Measurements from ENCODE around the gene FUT3. TPM values are rescaled to one million over a fixed set of nuclear protein-coding genes. Genes with fewer than 3 reads are reported as not detected.

Gene FUT3
- total RNA-seq, 1 experiment from 2014 or later: not detected

- Histone ChIP-seq H3K4me2 (ENCODE audit: insufficient read depth, insufficient read length, low read length) (no peak overlapping the region), H4K5ac (ENCODE audit: insufficient read length, low read depth, low read length) (no peak overlapping the region), H3K4ac (ENCODE audit: low read depth, low read length) (no peak overlapping the region), H2BK15ac (ENCODE audit: low read depth, low read length) (no peak overlapping the region), H4K20me1 (ENCODE audit: control insufficient read depth, insufficient read depth, insufficient read length) (no peaks in the 10 kb centered on the region), H3K9ac (ENCODE audit: extremely low read depth, insufficient read length, low read length) (no peak overlapping the region), H2BK12ac (ENCODE audit: insufficient read length, low read depth, low read length) (no peak overlapping the region), H4K8ac (replicated peaks; ENCODE audit: insufficient read length, low read depth, low read length) (no peak overlapping the region), H2BK5ac (ENCODE audit: insufficient read length, low read length) (no peak overlapping the region), H3K56ac (ENCODE audit: insufficient read length, low read depth, low read length) (no peak overlapping the region), H2AFZ (ENCODE audit: low read length) (no peak overlapping the region), H3K14ac (ENCODE audit: insufficient read depth, low read length) (no peak overlapping the region), H3K23me2 (ENCODE audit: insufficient read length, low read depth, low read length, poor library complexity, severe bottlenecking) (no peaks in the 10 kb centered on the region), H3K18ac (ENCODE audit: insufficient read length, low read depth, low read length) (no peak overlapping the region), H3K27me3 (ENCODE audit: insufficient read depth, low read length) (no peaks in the 10 kb centered on the region), H2AK5ac (ENCODE audit: insufficient read length, low read length) (no peak overlapping the region), H4K91ac (ENCODE audit: insufficient read length, low read depth, low read length) (no peak overlapping the region), H3K27ac (ENCODE audit: insufficient read length, low read depth, low read length) (no peak overlapping the region), H3K79me2 (ENCODE audit: insufficient read depth, low read length) (no peaks in the 10 kb centered on the region), H3K9me3 (ENCODE audit: control insufficient read depth, low read depth, low read length) (no peaks in the 10 kb centered on the region), H3K4me1 (ENCODE audit: insufficient read depth, low read length) (no peaks in the 10 kb centered on the region), H3T11ph (ENCODE audit: low read length) (no peak overlapping the region), H3K79me1 (ENCODE audit: insufficient read depth, low read depth, low read length, poor library complexity, severe bottlenecking) (no peaks in the 10 kb centered on the region), H2BK120ac (ENCODE audit: low read depth, low read length, poor library complexity, severe bottlenecking) (no peak overlapping the region), H2BK20ac (ENCODE audit: low read depth, low read length, poor library complexity, severe bottlenecking) (no peak overlapping the region), H3K23ac (ENCODE audit: insufficient read length, low read depth, low read length) (no peak overlapping the region)
- Mint-ChIP-seq H3K4me1 (no peaks in the 10 kb centered on the region), H3K27me3 (ENCODE audit: low read depth) (peaks cover 31% of the 10 kb centered on the region), H3K9me3 (peaks cover 0 to 1% of the 10 kb centered on the region in 2 experiments; a peak in 1 of 5 replicates), H3K27ac (no peak overlapping the region), H3K36me3 (ENCODE audit: insufficient read depth in 1 of 3, low read depth in 3 of 3) (no peaks in the 10 kb centered on the region), H3K4me3 (no peak overlapping the region; a peak in 1 of 5 replicates)
- TF ChIP-seq, protein P1, sequence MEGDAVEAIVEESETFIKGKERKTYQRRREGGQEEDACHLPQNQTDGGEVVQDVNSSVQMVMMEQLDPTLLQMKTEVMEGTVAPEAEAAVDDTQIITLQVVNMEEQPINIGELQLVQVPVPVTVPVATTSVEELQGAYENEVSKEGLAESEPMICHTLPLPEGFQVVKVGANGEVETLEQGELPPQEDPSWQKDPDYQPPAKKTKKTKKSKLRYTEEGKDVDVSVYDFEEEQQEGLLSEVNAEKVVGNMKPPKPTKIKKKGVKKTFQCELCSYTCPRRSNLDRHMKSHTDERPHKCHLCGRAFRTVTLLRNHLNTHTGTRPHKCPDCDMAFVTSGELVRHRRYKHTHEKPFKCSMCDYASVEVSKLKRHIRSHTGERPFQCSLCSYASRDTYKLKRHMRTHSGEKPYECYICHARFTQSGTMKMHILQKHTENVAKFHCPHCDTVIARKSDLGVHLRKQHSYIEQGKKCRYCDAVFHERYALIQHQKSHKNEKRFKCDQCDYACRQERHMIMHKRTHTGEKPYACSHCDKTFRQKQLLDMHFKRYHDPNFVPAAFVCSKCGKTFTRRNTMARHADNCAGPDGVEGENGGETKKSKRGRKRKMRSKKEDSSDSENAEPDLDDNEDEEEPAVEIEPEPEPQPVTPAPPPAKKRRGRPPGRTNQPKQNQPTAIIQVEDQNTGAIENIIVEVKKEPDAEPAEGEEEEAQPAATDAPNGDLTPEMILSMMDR (conservative IDR thresholded peaks at IDR 0.05): no peak
- DNase-seq: no peak
- WGBS (ENCODE audit: extremely low coverage, insufficient read length, low lambda C conversion rate): no CpG with 5 or more reads among the region's 6 CpGs
These were observed 30.5 kb downstream of the FUT3 start for GRCh38 chr19:5820785-5821184.

Measured in H9 (cell line).